ENCODE measurements around the gene CDA. TPM values are rescaled to one million over a fixed set of nuclear protein-coding genes. Genes with fewer than 3 reads are reported as not detected.

Gene CDA
- total RNA-seq, 2 donors from 2014 or later: 1.3 to 24.3 TPM

- peak; percentile 33 for DNase-seq
- TF ChIP-seq, protein P1, sequence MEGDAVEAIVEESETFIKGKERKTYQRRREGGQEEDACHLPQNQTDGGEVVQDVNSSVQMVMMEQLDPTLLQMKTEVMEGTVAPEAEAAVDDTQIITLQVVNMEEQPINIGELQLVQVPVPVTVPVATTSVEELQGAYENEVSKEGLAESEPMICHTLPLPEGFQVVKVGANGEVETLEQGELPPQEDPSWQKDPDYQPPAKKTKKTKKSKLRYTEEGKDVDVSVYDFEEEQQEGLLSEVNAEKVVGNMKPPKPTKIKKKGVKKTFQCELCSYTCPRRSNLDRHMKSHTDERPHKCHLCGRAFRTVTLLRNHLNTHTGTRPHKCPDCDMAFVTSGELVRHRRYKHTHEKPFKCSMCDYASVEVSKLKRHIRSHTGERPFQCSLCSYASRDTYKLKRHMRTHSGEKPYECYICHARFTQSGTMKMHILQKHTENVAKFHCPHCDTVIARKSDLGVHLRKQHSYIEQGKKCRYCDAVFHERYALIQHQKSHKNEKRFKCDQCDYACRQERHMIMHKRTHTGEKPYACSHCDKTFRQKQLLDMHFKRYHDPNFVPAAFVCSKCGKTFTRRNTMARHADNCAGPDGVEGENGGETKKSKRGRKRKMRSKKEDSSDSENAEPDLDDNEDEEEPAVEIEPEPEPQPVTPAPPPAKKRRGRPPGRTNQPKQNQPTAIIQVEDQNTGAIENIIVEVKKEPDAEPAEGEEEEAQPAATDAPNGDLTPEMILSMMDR (conservative IDR thresholded peaks at IDR 0.05): no peak
- Histone ChIP-seq H3K27ac (ENCODE audit: low read depth, low read length) (no peak overlapping the region), H3K27me3 (ENCODE audit: control insufficient read depth, insufficient read depth, low read length, poor library complexity, severe bottlenecking) (no peaks in the 10 kb centered on the region), H3K4me3 (ENCODE audit: low read length) (no peak overlapping the region), H3K4me1 (ENCODE audit: control insufficient read depth, insufficient read depth, low read length) (no peaks in the 10 kb centered on the region), H3K36me3 (ENCODE audit: control insufficient read depth, insufficient read depth, low read length) (peaks cover 6% of the 10 kb centered on the region), H3K9me3 (ENCODE audit: control insufficient read depth, low read length) (no peaks in the 10 kb centered on the region), H3K9ac (ENCODE audit: extremely low read depth, low read length, poor library complexity, severe bottlenecking) (no peak overlapping the region)
- Mint-ChIP-seq H3K27ac (no peak overlapping the region), H3K4me1 (peaks cover 24% of the 10 kb centered on the region), H3K4me3 (no peak overlapping the region), H3K36me3 (ENCODE audit: low read depth) (peaks cover 8% of the 10 kb centered on the region), H3K9me3 (peaks cover 1% of the 10 kb centered on the region), H3K27me3 (ENCODE audit: insufficient read depth) (no peaks in the 10 kb centered on the region)
- WGBS, 2 experiments (ENCODE audit: insufficient coverage in 1 of 2, insufficient read length in 1 of 2): 94 to 100% methylated on average over 10 to 12 of the region's 12 CpGs
These were observed 75.2 kb downstream of the CDA start for GRCh38 chr1:20663969-20664715.

DNA sequence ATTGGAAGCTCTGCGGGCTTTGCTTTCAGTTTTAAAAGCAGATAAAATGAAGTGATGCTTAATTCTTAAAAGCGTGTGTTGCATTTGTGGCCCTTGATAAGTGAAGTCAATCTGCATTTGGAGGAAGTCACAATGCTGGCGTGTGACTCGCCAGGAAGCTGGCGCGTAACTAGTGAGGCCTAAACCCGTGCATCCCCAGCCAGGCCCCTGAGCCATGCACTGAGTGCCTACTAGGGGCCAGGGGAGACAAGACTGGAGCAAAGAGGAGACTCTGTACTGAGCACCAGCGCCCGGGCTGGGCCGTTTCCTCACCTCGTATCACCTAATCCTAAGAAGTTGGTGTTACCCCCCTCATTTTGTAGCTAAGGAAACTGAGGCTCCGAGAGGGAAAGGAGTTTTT, 76.8 kb downstream of the CDA start:
- H3K4me1 Mint-ChIP-seq: peaks cover 11% of the 10 kb centered on the region
- H3K9ac ChIP-seq (ENCODE audit: extremely low read depth, low read length, poor library complexity, severe bottlenecking): no peak overlapping the region
- TF ChIP-seq, protein P1 (conservative IDR thresholded peaks at IDR 0.05): no peak
- peaks cover 1% of the 10 kb centered on the region for H3K36me3 Mint-ChIP-seq (ENCODE audit: low read depth)
- H3K36me3 ChIP-seq (ENCODE audit: control insufficient read depth, insufficient read depth, low read length): no peaks in the 10 kb centered on the region
- no peak overlapping the region for H3K27ac Mint-ChIP-seq
- no peak overlapping the region for H3K27ac ChIP-seq (ENCODE audit: low read depth, low read length)
- H3K4me3 ChIP-seq (ENCODE audit: low read length): no peak overlapping the region
- no peak for DNase-seq
- H3K27me3 Mint-ChIP-seq (ENCODE audit: insufficient read depth): no peaks in the 10 kb centered on the region
- H3K4me3 Mint-ChIP-seq: no peak overlapping the region
- H3K9me3 ChIP-seq (ENCODE audit: control insufficient read depth, low read length): no peaks in the 10 kb centered on the region
- 90 to 96% methylated on average over 12 of the region's 12 CpGs for WGBS, 2 experiments (ENCODE audit: insufficient coverage in 1 of 2, insufficient read length in 1 of 2)
- H3K4me1 ChIP-seq (ENCODE audit: control insufficient read depth, insufficient read depth, low read length): no peaks in the 10 kb centered on the region
- H3K27me3 ChIP-seq (ENCODE audit: control insufficient read depth, insufficient read depth, low read length, poor library complexity, severe bottlenecking): no peaks in the 10 kb centered on the region
- H3K9me3 Mint-ChIP-seq: peaks cover 1% of the 10 kb centered on the region

DNA sequence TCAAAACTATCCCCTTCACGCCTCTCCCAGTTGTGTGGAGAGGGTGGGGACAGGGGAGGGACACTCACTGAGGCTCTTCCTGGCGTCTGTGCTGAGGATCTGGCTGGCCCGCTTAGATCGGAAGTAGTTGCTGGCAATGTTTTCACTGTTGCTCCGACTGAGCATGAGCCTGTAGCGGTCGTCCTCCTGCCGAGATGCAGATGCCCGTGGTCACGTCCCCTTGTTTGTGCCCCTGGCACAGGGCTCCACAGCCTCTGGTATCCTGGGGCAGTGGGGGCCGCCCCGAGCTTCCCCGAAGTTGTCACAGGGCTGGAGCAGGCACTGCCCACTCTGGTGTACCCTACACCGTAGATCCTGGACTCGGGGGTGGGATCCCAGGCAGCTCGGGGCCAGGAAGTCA, 77.2 kb downstream of the CDA start:
- Histone ChIP-seq H3K9ac (ENCODE audit: extremely low read depth, low read length, poor library complexity, severe bottlenecking) (no peak overlapping the region), H3K9me3 (ENCODE audit: control insufficient read depth, low read length) (no peaks in the 10 kb centered on the region), H3K4me3 (ENCODE audit: low read length) (no peak overlapping the region), H3K27ac (ENCODE audit: low read depth, low read length) (no peak overlapping the region), H3K36me3 (ENCODE audit: control insufficient read depth, insufficient read depth, low read length) (no peaks in the 10 kb centered on the region), H3K27me3 (ENCODE audit: control insufficient read depth, insufficient read depth, low read length, poor library complexity, severe bottlenecking) (no peaks in the 10 kb centered on the region), H3K4me1 (ENCODE audit: control insufficient read depth, insufficient read depth, low read length) (no peaks in the 10 kb centered on the region)
- Mint-ChIP-seq H3K9me3 (peaks cover 1% of the 10 kb centered on the region), H3K4me3 (no peak overlapping the region), H3K27me3 (ENCODE audit: insufficient read depth) (no peaks in the 10 kb centered on the region), H3K36me3 (ENCODE audit: low read depth) (peaks cover under 1% of the 10 kb centered on the region), H3K4me1 (peaks cover 11% of the 10 kb centered on the region), H3K27ac (no peak overlapping the region)
- WGBS, 2 experiments (ENCODE audit: insufficient coverage in 1 of 2, insufficient read length in 1 of 2): 84 to 95% methylated on average over 10 to 16 of the region's 16 CpGs
- no peak for DNase-seq
- TF ChIP-seq, protein P1 (conservative IDR thresholded peaks at IDR 0.05): no peak

Data from endodermal cell (in vitro differentiated cells).